Measurements from ENCODE around the gene CD86. TPM values are rescaled to one million over a fixed set of nuclear protein-coding genes. Genes with fewer than 3 reads are reported as not detected.

CD86 gene
- total RNA-seq, 1 experiment from 2014 or later, result not detected

DNA sequence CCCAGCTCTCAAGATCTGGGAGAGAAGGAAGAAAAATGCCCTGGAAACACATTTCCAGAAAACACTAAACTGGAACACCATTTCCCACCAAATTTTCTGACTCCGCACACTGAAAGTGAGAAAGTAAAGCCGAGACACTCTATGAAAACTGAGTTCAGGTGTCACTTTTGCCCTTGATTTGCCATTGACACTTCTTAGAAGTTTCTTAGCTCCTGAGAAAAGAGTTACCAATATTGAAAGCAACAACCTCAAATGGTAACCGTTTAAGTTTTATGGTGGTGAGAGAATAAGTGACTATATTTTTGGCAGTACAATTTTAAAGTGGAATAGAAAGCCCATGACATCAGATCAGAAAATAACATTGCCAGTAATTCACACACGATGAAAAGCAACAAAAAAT lies 39.0 kb downstream of the CD86 start:
- POLR2A ChIA-PET, result no interaction called here

More for the DNA sequence above, 39.0 kb downstream of the CD86 start:
- H3K9ac ChIP-seq (ENCODE audit: low read length), result no peak overlapping the region
- ATAC-seq (no peak), DNase-seq (ENCODE audit: low read depth, low spot score) (no peak)
- H3K9me3 ChIP-seq (ENCODE audit: control insufficient read depth in 1 of 2, insufficient read depth in 1 of 2, low read depth in 1 of 2, low read length in 2 of 2), result no peaks in the 10 kb centered on the region
- no peaks in the 10 kb centered on the region for H3K9me2 ChIP-seq (ENCODE audit: insufficient read depth)
- H3K79me2 ChIP-seq (ENCODE audit: insufficient read depth, low read length), result no peaks in the 10 kb centered on the region
- no peaks in the 10 kb centered on the region for H4K20me1 ChIP-seq (ENCODE audit: insufficient read depth)
- no peak overlapping the region for H3K27ac ChIP-seq (ENCODE audit: low read depth, low read length)
- BruUV-seq (replicated peaks), result no TSS peak
- H3K4me2 ChIP-seq (ENCODE audit: low read length), result no peak overlapping the region
- 0 out of 2 replicates have a peak, but pooled peaks cover 14% of the 10 kb centered on the region for H3K27me3 ChIP-seq (ENCODE audit: insufficient read depth, low read length)
- intact Hi-C loops (cut with micrococcal nuclease), result no loop called here
- no peaks in the 10 kb centered on the region for H3K36me3 ChIP-seq (ENCODE audit: control insufficient read depth in 1 of 2, insufficient read depth in 2 of 2, low read length in 2 of 2)
- CTCF ChIA-PET, result interaction anchor here (1.3 to 1.5 kb wide), 2 partner anchors 99 to 547 kb away, joined by 3 to 5 read pairs; no protein-coding TSS in a partner anchor
- H2AFZ ChIP-seq (ENCODE audit: low read depth, low read length, poor library complexity, severe bottlenecking), result no peak overlapping the region
- H3K4me1 ChIP-seq (ENCODE audit: control insufficient read depth in 1 of 2, insufficient read depth in 2 of 2, low read length in 2 of 2), result no peaks in the 10 kb centered on the region
- TF ChIP-seq, protein P1, sequence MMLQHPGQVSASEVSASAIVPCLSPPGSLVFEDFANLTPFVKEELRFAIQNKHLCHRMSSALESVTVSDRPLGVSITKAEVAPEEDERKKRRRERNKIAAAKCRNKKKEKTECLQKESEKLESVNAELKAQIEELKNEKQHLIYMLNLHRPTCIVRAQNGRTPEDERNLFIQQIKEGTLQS (IDR thresholded peaks at IDR 0.05), result no peak
- no peak for TF ChIP-seq JUND (IDR thresholded peaks at IDR 0.05)
- TF ChIP-seq, protein P2, sequence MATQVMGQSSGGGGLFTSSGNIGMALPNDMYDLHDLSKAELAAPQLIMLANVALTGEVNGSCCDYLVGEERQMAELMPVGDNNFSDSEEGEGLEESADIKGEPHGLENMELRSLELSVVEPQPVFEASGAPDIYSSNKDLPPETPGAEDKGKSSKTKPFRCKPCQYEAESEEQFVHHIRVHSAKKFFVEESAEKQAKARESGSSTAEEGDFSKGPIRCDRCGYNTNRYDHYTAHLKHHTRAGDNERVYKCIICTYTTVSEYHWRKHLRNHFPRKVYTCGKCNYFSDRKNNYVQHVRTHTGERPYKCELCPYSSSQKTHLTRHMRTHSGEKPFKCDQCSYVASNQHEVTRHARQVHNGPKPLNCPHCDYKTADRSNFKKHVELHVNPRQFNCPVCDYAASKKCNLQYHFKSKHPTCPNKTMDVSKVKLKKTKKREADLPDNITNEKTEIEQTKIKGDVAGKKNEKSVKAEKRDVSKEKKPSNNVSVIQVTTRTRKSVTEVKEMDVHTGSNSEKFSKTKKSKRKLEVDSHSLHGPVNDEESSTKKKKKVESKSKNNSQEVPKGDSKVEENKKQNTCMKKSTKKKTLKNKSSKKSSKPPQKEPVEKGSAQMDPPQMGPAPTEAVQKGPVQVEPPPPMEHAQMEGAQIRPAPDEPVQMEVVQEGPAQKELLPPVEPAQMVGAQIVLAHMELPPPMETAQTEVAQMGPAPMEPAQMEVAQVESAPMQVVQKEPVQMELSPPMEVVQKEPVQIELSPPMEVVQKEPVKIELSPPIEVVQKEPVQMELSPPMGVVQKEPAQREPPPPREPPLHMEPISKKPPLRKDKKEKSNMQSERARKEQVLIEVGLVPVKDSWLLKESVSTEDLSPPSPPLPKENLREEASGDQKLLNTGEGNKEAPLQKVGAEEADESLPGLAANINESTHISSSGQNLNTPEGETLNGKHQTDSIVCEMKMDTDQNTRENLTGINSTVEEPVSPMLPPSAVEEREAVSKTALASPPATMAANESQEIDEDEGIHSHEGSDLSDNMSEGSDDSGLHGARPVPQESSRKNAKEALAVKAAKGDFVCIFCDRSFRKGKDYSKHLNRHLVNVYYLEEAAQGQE (IDR thresholded peaks at IDR 0.05; ENCODE audit: low read depth), result no peak
- no peak overlapping the region for H3K4me3 ChIP-seq (replicated peaks in 1 of 2; ENCODE audit: low read depth in 1 of 2, low read length in 2 of 2)
- RAD21 ChIA-PET (ENCODE audit: low non-redundant PET in 1 of 2, low total read pairs in 2 of 2, uncharacterized antibody in 2 of 2, unreplicated experiment in 2 of 2), result no interaction called here

Data from HCT116 (cell line).